Transverse colon (tissue), 4 donors: ENCODE data around the gene PHGDH.

Source experiments
- CTCF ChIP-seq, 5 experiments: fragments of 200-600 bp in 3 of 5; fragments of 450-650 bp in 2 of 5; sonication (generic) in 3 of 5; IDR thresholded peaks; 1 replicate in 2 of 5; 2 replicates in 3 of 5; pipeline ENCODE4 v1.5.1; 2016 to 2017; ENCODE audit warnings: antibody characterized with exemption in 5 of 5, inconsistent platforms in 3 of 5, mild to moderate bottlenecking in 2 of 5, moderate library complexity in 1 of 5
- POLR2AphosphoS5 ChIP-seq, 3 donors: sonication (generic); formaldehyde crosslinking; IDR thresholded peaks; one replicate each; pipeline ENCODE4 v1.6.1; 2016; ENCODE audit warnings: antibody characterized with exemption in 3 of 3

- TF ChIP-seq CTCF (IDR thresholded peaks at IDR 0.05): no peak
- no peak for TF ChIP-seq POLR2AphosphoS5 (IDR thresholded peaks at IDR 0.05)
Observed at GRCh38 chr1:119712342-119713038, 756 bp downstream of the PHGDH start.
